HG03103 (cell line): Measurements from ENCODE around the gene TRIM69.

Experiments
- ATAC-seq: cut with Tn5 transposase; IDR thresholded peaks from one replicate; pipeline ENCODE4 v1.9.1; 2021; ENCODE audit warnings: low read depth; ENCODE audit not compliant: unreplicated experiment

The TRIM69 gene

DNA sequence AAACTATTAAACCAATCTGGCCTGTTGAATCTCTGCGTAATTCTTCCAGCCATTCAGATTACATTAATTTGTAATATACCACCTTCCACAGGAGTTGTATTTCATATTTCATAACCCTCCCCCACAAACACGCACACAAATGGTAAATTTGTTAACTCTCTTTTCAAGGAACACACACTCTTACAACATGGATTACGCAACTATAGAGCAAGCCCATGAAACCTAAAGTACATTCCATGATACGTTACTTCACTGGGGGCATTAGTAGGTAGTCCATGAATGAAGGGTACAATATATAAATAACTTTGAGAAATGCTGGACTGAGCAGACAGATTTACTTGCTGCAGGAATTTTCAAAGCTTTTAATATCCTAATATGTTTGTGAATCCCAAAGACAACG, 65.0 kb downstream of the TRIM69 start:
- ATAC-seq: no peak

DNA sequence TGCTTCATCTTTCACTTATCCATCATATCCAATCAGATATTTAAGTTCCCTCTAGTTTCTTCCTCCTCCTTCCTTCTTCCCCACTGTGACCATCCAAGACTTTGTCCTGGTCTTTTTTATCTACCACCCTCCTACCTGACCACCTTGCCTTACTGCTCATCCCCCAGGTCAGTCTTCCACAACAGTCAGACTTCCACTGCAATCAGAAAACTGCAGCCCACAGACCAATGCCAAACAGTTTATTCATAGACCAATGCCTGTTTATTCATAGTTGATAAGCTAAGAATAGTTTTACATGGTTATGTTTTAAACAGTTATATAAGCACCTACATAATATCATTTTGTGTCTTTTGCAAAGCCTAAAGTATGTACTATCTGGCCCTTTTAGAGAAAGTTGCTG, 65.5 kb downstream of the TRIM69 start:
- no peak for ATAC-seq

DNA sequence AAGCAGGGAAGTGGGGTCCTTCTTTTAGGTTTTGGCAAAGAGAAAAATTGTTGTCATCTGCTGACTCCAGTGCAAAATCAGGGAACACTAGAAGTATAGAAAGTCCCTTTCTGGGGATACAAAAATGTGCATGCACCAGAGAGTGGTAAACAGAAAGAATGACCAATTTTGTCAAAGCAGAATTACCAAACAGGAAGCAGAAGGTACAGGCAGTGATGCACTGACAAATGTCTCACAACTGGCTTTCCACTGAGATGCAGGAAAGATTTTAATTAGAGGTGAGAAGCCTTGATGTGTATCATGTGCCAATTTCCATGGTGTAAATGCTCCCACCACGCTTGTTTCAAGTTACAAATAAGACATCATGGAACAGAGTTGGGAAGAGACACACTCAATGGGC, 66.0 kb downstream of the TRIM69 start:
- no peak for ATAC-seq

DNA sequence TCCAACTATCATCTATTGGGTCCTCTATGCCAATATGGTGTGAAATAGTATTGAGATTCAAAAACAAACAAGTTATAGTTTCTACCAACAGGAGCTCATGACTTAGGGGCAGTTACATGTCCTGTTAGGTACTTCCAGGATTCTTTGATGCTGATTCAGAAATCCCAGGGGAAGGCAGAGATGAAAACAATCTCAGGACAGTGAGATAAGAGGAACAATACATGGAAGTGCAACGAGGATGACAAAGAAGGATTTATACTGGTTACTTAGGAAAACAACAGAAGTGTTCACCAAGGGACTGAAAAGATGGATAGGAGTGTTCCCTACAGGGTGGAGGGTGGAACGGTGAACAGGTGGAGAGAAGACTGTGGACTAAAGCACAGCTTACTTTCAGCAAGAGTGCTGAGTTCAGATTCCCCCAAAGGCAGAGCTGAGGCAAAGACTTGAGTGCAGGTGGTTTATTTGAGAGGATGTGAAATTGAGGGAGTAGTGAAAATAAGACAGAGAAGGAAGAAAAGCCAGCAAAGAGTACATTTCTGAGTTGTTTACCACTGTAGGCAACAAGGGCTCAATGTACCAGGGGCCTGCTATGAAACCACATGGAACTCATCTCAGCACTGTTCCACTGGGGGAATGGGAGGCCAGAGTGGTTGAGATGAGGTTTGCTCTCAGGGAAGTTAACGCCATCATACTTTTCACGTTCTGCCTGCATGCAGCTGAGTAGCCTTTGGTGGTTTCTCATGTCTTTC, 68.1 kb downstream of the TRIM69 start:
- ATAC-seq: no peak

DNA sequence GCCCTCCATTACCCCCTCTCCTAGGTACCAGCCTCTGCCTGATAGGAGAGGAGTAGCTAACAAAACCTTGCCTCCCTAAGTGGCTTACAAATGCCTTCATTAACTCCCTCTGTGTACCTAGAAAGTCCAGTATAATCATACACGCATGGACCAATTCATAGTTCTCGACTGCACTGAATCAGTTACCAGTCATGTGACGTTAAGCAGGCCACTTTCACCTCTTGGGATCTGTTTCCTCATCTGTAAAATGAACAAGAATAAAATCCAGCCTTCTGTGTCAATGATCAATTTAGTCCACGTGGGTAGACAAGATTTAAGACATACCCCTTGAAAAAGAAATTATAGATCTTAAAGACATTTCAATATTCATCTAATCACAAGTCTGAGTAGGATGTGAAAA, 72.2 kb downstream of the TRIM69 start:
- no peak for ATAC-seq

DNA sequence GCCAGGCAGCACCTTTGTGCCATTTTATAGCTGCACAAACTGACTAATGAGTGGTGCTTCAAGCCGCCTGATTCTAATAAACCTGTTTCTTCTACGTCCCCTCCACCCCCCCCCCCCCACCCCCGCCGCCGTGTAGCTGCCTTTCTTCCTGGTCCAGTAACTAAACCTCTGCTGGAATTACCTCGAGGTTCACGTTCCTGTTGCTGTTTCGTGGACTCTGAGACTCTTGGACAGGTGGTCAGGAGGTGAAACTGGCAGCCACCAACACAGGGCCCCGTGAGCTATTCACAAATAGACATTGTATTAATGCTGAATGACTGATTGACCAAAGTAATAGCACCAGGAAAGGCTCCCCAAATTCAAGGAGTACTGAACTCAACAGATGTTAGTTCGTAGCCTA, 73.9 kb downstream of the TRIM69 start:
- no peak for ATAC-seq

DNA sequence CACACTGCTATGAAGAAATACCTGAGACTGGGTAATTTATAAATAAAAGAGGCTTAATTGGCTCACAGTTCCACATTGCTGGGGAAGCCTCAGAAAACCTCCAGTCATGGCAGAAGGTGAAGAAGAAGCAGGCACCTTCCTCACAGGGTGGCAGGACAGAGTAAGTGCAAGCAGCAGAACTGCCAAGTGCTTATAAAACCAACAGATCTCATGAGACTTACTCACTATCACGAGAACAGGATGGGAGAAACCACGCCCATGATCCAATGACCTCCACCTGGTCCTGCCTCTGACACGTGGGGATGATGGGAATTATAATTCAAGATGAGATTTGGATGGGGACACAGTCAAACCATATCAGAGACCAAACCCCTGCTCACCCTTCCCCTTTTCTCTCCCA, 75.0 kb downstream of the TRIM69 start:
- ATAC-seq: no peak

DNA sequence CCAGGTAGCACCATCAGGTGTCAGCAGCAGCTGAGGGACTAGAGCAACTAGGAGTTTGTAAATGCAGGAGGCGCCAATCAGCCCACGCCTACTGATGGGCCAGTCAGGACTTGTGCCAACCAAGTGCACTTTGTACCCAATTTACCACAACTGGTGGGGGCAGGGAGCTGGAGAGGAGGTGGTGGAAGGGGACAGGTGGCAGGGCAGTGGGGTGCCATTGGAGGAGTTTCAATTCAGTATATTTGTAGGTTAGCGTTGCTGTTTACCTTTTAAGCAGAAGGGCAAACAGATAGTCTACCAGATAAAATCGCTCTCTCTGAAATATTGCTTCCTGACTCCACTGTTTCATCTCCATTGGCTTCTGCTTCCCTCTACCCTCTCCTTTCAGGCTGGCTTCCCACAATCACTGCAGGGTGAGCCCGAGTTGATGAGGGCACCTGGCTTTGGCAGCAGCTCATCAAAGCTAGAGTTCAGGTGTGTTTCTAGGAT, 75.7 kb downstream of the TRIM69 start:
- ATAC-seq: no peak

DNA sequence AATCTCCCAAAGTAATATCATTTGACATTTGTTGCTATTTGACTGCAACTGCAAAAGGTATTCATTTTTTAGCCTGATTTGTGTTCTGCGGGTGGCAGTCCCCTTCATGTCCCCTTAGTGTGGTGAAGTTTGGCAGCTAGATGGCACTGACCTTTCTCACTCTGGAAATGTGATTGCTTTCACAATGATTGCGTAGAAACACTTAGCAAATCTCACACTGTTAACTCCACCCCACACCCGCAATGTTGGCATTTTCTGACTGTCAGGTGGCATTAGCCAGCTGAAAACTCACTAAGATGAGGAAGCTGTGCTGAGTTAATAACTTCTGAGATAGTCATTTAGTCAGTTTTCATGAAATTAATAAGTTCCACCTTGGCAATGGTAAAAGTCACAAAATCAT, 76.9 kb downstream of the TRIM69 start:
- no peak for ATAC-seq
